Fibroblast of mammary gland (primary cell): Measurements from ENCODE around the gene BCAR3.

Experiments
- DNase-seq: peaks from one replicate; pipeline ENCODE4 v3.0.0-alpha.2; 2010; ENCODE audit warnings: low read depth
- H3K4me3 ChIP-seq: 2 replicates; pipeline ENCODE4 v1.5.1; 2011; ENCODE audit warnings: low read depth, mild to moderate bottlenecking, low read length, moderate library complexity; ENCODE audit not compliant: control insufficient read depth
- CTCF ChIP-seq: conservative IDR thresholded peaks from 2 replicates; pipeline ENCODE4 v1.5.1; 2011; ENCODE audit warnings: low read depth, low read length, inconsistent platforms; ENCODE audit not compliant: control insufficient read depth, insufficient read depth

BCAR3 gene

GRCh38 chr1:93625582-93626327 lies 55.9 kb downstream of the BCAR3 start:
- TF ChIP-seq CTCF: no peak
- DNase-seq: peak; percentile 97

GRCh38 chr1:93623875-93624274 lies 57.8 kb downstream of the BCAR3 start:
- H3K4me3 ChIP-seq: no peak overlapping the region
- no peak for TF ChIP-seq CTCF

More at GRCh38 chr1:93625582-93626327, 55.9 kb downstream of the BCAR3 start:
- H3K4me3 ChIP-seq: no peak overlapping the region

GRCh38 chr1:93623436-93623835 lies 58.2 kb downstream of the BCAR3 start:
- no peak for DNase-seq
- TF ChIP-seq CTCF: no peak
- no peak overlapping the region for H3K4me3 ChIP-seq

More at GRCh38 chr1:93623875-93624274, 57.8 kb downstream of the BCAR3 start:
- peak; percentile 79 for DNase-seq

GRCh38 chr1:93621246-93621645 lies 60.4 kb downstream of the BCAR3 start:
- no peak for DNase-seq
- TF ChIP-seq CTCF: no peak
- no peak overlapping the region for H3K4me3 ChIP-seq

- H3K4me3 ChIP-seq: no peak overlapping the region
- DNase-seq: no peak
- no peak for TF ChIP-seq CTCF
These were observed 60.8 kb downstream of the BCAR3 start for GRCh38 chr1:93620841-93621210.

- no peak for TF ChIP-seq CTCF
- peak; percentile 80 for DNase-seq
- H3K4me3 ChIP-seq: no peak overlapping the region
These were observed 61.3 kb downstream of the BCAR3 start for GRCh38 chr1:93620172-93620840.
